GM08714 (cell line): ENCODE measurements around the gene ATP5MK.
A peak's percentile ranks its signal among the peaks of the same experiment; 100 is the strongest.
"Not testable (repeated sequence)": the region's sequence is repeated elsewhere in the genome, so short reads cannot be mapped to it uniquely, and the experiment has no call there.

ENCODE experiments used
- H3K4me3 ChIP-seq: fragments of 200-500 bp; sonication (Bioruptor generic); 2 replicates; pipeline ENCODE4 v1.5.1; 2014; ENCODE audit warnings: mild to moderate bottlenecking, low read length, inconsistent platforms
- ZNF274 ChIP-seq: IDR thresholded peaks from 2 replicates; pipeline ENCODE4 v1.6.1; 2012; ENCODE audit warnings: mild to moderate bottlenecking, low read depth, low read length

The ATP5MK gene

DNA sequence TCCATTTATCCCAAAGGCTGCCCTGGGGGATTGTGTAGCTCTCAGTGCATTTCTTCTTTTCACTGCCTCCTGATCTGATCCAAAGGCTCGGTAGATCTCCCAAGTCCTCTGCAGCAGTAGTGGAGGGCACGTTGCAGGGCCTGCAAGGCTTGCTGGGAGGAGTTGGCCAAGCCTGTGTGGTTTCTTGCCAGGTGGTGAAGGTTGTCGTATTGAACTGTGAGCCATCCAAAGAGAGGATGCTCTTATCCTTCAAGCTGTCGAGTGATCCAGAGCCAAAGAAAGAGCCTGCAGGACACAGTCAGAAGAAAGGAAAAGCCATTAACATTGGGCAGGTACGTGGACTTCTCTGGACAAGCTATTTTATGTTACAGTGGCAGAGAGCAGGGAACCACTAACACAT is 21.3 kb upstream of the ATP5MK start:
- no peak for TF ChIP-seq ZNF274
- no peak overlapping the region for H3K4me3 ChIP-seq

GRCh38 chr10:103417148-103417469 is 20.8 kb upstream of the ATP5MK start:
- not testable (repeated sequence) for H3K4me3 ChIP-seq

GRCh38 chr10:103416436-103417147 is 20.3 kb upstream of the ATP5MK start:
- TF ChIP-seq ZNF274: no peak
- no peak overlapping the region for H3K4me3 ChIP-seq

GRCh38 chr10:103415581-103415980 is 19.3 kb upstream of the ATP5MK start:
- H3K4me3 ChIP-seq: no peak overlapping the region
- no peak for TF ChIP-seq ZNF274

DNA sequence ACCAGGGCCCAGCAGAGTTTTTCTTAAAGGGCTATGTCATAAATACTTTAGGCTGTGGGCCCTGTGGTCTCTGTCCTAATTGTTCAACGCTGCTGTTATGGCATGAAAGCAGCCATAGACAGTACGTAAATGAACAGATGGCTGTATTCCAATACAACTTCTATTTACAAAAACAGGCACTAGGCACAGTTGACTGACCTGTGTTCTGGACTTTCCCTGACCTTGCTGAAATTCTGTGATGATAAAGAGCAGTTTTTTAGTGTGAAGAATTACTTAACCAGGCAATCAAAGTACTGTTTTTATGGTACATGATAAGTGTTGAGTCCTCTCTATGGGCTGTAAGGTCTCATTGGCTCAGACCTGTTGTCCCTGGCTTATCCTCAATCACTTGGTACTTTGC is 17.3 kb upstream of the ATP5MK start:
- H3K4me3 ChIP-seq: no peak overlapping the region
- no peak for TF ChIP-seq ZNF274

DNA sequence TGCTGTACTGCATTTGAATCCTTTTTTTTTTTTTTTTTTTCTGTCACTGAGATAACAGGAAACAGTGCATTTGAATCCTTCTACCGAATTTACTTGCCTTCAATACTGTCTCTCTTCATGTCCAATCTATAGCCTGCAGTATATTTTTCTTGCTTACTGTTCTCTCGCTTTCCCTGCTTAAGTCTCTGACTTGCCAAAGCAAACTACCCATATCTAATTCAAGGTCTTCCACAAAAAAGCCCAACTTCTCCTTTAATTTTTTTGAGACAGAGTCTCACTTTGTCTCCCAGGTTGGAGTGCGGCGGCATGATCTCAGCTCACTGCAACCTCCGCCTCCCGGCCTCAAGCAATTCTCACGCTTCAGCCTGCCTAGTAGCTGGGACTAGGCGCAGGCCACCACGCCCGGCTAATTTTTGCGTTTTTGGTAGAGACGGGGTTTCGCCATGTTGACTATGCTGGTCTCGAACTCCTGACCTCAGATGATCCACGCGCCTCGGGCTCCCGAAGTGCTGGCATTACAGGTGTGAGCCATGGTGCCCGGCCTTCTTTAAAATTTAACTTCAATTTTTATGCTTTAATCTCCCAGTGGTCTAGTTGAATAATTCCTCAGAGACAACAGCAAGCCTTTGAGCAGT is 1.0 kb upstream of the ATP5MK start:
- TF ChIP-seq ZNF274: no peak

GRCh38 chr10:103396789-103397087 is 463 bp upstream of the ATP5MK start:
- TF ChIP-seq ZNF274: no peak

More for the DNA sequence above, 1.0 kb upstream of the ATP5MK start:
- H3K4me3 ChIP-seq: peak overlapping the region; percentile 95

GRCh38 chr10:103395754-103396066 is 565 bp downstream of the ATP5MK start:
- peak overlapping the region; percentile 80 for H3K4me3 ChIP-seq
- TF ChIP-seq ZNF274: no peak

More at GRCh38 chr10:103396789-103397087, 463 bp upstream of the ATP5MK start:
- H3K4me3 ChIP-seq: peak overlapping the region; percentile 95

DNA sequence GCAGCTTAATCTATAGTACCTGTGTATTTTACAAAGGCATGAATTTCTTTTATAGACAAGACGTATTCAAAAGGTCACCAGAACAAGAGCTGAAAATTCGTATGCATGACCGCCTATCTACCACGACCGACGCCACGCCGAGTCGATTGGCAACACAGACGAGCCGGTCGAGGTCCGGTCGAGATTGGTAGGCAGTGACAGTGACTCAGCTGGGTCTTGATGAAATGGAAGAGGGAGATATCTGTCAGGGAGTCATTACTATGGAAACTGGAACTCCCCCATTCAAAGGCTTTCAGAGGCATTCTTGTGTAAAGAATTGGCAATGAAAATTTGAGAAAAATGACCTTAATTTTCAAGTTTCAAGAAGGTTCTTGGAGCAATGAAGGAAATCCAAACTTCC is 2.1 kb downstream of the ATP5MK start:
- H3K4me3 ChIP-seq: no peak overlapping the region

DNA sequence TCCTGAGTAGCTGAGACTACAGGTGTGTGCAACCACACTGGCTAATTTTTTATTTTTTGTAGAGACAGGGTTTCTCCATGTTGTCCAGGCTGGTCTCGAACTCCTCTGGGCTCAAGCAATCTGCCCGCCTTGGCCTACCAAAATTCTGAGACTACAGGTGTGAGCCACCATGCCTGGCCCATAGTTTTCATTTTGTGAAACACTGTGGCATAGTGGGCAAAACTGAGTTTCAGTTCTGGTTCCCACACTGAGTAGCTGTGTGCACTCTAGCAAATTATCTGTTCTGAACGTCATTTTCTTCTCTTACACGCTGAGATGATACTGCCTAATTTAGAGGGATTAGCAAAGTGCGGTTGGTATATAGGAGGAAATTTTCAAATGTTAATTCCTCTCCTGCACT is 13.5 kb downstream of the ATP5MK start:
- no peak for TF ChIP-seq ZNF274
- no peak overlapping the region for H3K4me3 ChIP-seq

More for the DNA sequence above, 2.1 kb downstream of the ATP5MK start:
- no peak for TF ChIP-seq ZNF274

DNA sequence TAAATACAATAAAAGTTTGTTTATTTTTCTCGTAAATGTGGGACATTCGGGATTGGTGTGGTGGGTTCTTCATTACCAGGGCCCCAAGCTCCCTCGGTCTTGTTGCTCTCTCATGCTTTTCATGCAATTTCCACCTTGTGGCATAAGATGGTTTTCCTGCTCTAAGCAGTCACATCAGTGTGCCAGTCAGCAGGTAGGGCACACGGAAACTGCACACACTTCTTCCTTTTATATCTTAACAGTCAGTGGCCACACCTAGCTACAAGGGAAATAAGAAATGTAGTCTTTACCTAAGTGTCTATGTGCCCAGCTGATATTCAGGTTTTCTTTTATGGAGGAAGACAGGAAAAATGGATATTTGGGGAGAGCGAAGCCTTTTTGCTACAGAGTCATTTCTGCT is 22.0 kb downstream of the ATP5MK start:
- no peak for TF ChIP-seq ZNF274
- H3K4me3 ChIP-seq: no peak overlapping the region

DNA sequence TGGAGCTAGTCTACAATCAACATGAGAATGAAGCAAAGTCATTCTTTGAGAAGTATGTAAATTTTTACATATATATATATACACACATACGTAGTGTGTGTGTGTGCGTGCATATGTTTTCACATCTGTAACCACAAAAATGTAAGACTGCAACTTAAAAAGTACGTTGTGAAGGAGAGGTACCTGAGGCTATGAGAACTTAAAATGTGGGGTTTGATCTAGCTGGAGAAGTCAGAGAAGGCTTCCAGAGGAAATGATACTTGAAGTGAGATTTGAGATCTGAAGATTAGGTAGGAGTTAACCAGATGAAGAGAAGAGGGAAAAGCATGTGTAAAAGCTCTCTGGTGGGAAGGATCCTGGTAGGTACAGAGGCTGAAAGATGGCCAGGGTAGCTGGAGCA is 22.7 kb downstream of the ATP5MK start:
- no peak for TF ChIP-seq ZNF274
- no peak overlapping the region for H3K4me3 ChIP-seq

- peak within 1 kb of the TSS; percentile 87 for H3K4me3 ChIP-seq
- no peak for TF ChIP-seq ZNF274
These were observed 28.3 kb downstream of the ATP5MK start, which contains the start of gene TAF5 for GRCh38 chr10:103367782-103368518. TAF5 (plus strand) TSS chr10:103367976; CDS start chr10:103367990, 14 bp downstream.

- no peak for TF ChIP-seq ZNF274
- peak overlapping the region; percentile 87 for H3K4me3 ChIP-seq
These were observed 28.9 kb downstream of the ATP5MK start for GRCh38 chr10:103367379-103367781.

DNA sequence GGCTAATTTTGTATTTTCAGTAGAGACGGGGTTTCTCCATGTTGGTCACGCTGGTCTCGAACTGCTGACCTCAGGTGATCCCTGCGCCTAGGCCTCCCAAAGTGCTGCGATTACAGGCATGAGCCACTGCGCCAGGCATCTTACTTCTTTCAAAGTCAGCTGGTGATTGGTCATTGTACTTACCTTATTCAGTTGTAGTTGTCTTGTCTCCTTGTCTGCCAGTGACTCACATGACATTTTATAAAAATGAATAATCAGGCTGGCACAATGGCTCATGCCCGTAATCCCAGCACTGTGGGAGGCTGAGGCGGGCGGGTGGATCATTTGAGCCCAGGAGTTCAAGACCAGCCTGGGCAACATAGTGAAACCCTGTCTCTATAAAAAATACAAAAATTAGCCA is 35.5 kb downstream of the ATP5MK start:
- not testable (repeated sequence) for H3K4me3 ChIP-seq

GRCh38 chr10:103359493-103359892 is 36.8 kb downstream of the ATP5MK start:
- not testable (repeated sequence) for H3K4me3 ChIP-seq
